K562 (cell line): ENCODE results near the gene SERPINB7. TPM values are rescaled to one million over a fixed set of nuclear protein-coding genes. Genes with fewer than 3 reads are reported as not detected.

ENCODE experiments used
- ATAC-seq: fragments of 200-7000 bp; cut with Tn5 transposase; 3 replicates; pipeline ENCODE4 v1.9.1; 2020; ENCODE audit warnings: moderate library complexity
- BruUV-seq: library from RNA; stranded (reverse); fragments of 400-500 nt; replicated peaks from 2 replicates; lab custom pipeline; 2021; lab: Mats Ljungman, UMichigan
- CTCF ChIA-PET: fragments of 300-600 bp; formaldehyde crosslinking; extraction: SDS; loops from one replicate; lab custom pipeline; 2021; ENCODE audit warnings: low intra/inter-chr PET ratio; lab: Yijun Ruan, JAX
- POLR2A ChIA-PET: fragments of 300-600, 350-650 bp; sonication (Branson Sonifier 250); formaldehyde crosslinking; extraction: SDS; loops from one replicate; lab custom pipeline; 2021; ENCODE audit warnings: antibody characterized with exemption, inconsistent platforms; lab: Yijun Ruan, JAX
- DNase-seq, 4 experiments: peaks; one replicate each; pipeline versions ENCODE4 v3.0.0 to v3.0.0-alpha.2; 2011 to 2018; ENCODE audit warnings: low spot score in 3 of 4, mixed read lengths in 3 of 4; ENCODE audit errors: extremely low read depth in 1 of 4
- FAIRE-seq: peaks from 2 replicates; lab custom pipeline; 2011; peaks lifted over from hg19 to GRCh38; lab: Jason Lieb, UNC
- H2AFZ ChIP-seq: 2 replicates; pipeline ENCODE4 v1.6.0; 2011; ENCODE audit warnings: low read depth, low read length, control low read depth, inconsistent platforms
- H3K27ac ChIP-seq: fragments of 200-600 bp; 3 replicates; pipeline ENCODE4 v1.8.0; 2011; ENCODE audit warnings: low read depth, mild to moderate bottlenecking, control low read depth, inconsistent platforms, low read length, moderate library complexity, mixed read lengths; ENCODE audit errors: extremely low read depth
- H3K27me3 ChIP-seq, 2 experiments: fragments of 300-600 bp in 1 of 2; 2 replicates in 1 of 2; 3 replicates in 1 of 2; pipeline versions ENCODE4 v1.6.0 to v1.8.0; 2011; ENCODE audit warnings: inconsistent platforms in 2 of 2, low read length in 2 of 2, mild to moderate bottlenecking in 1 of 2, mixed read lengths in 1 of 2, moderate library complexity in 1 of 2; ENCODE audit not compliant: control insufficient read depth in 2 of 2, insufficient read depth in 2 of 2
- H3K36me3 ChIP-seq: fragments of 300-600 bp; 3 replicates; pipeline ENCODE4 v1.8.0; 2011; ENCODE audit warnings: mild to moderate bottlenecking, low read length, inconsistent platforms; ENCODE audit not compliant: control insufficient read depth, insufficient read depth
- H3K4me1 ChIP-seq, 2 experiments: fragments of 200-600 bp in 1 of 2; replicated peaks in 1 of 2; 2 replicates in 1 of 2; 3 replicates in 1 of 2; pipeline versions ENCODE4 v1.5.1 to v1.8.0; 2011; ENCODE audit warnings: inconsistent platforms in 2 of 2, low read length in 2 of 2, mild to moderate bottlenecking in 1 of 2, mixed read lengths in 1 of 2, moderate library complexity in 1 of 2; ENCODE audit not compliant: control insufficient read depth in 2 of 2, insufficient read depth in 2 of 2
- H3K4me2 ChIP-seq: 2 replicates; pipeline ENCODE4 v1.6.1; 2011; ENCODE audit warnings: low read length, control low read depth, inconsistent platforms, mixed read lengths; ENCODE audit not compliant: insufficient read depth
- H3K4me3 ChIP-seq: fragments of 200-600 bp; sonication (generic), shearing (Covaris generic); 2 replicates; pipeline ENCODE4 v1.5.1; 2016; ENCODE audit warnings: control low read depth, inconsistent platforms
- H3K79me2 ChIP-seq: fragments of 200-600 bp; 3 replicates; pipeline ENCODE4 v1.8.0; 2011; ENCODE audit warnings: low read length, inconsistent platforms; ENCODE audit not compliant: control insufficient read depth, insufficient read depth
- H3K9ac ChIP-seq, 2 experiments: 2 replicates each; pipeline versions ENCODE4 v1.6.0 to v1.6.1; 2011; ENCODE audit warnings: low read depth in 2 of 2, low read length in 2 of 2, control low read depth in 1 of 2, inconsistent platforms in 1 of 2, mild to moderate bottlenecking in 1 of 2, mixed read lengths in 1 of 2; ENCODE audit not compliant: insufficient read depth in 1 of 2
- H3K9me1 ChIP-seq: one replicate; pipeline ENCODE4 v1.6.0; 2011; ENCODE audit warnings: inconsistent platforms, mild to moderate bottlenecking, low read length, moderate library complexity; ENCODE audit not compliant: control insufficient read depth, insufficient read depth
- H3K9me3 ChIP-seq: replicated peaks from 2 replicates; pipeline ENCODE4 v1.5.1; 2011; ENCODE audit warnings: low read depth, low read length, inconsistent platforms; ENCODE audit not compliant: control insufficient read depth, insufficient read depth
- H4K20me1 ChIP-seq: replicated peaks from 2 replicates; pipeline ENCODE4 v1.6.1; 2011; ENCODE audit warnings: low read length, inconsistent platforms, mixed read lengths; ENCODE audit not compliant: control insufficient read depth, insufficient read depth
- FOSL1 ChIP-seq: fragments of 200-800 bp; sonication (Bioruptor generic); conservative IDR thresholded peaks from 2 replicates; pipeline ENCODE4 v1.6.1; 2016; ENCODE audit warnings: missing genetic modification characterization, missing compliant biosample characterization
- PTTG1 ChIP-seq: fragments of 450-650 bp; IDR thresholded peaks from 2 replicates; pipeline ENCODE4 v1.6.1; 2016; ENCODE audit warnings: low read depth, mild to moderate bottlenecking, missing genetic modification characterization, missing compliant biosample characterization
- WGBS: fragments of 100-300 bp; shearing (Covaris generic); methylation state at CpG from one replicate; pipeline ENCODE4 v1.1.6; 2016; ENCODE audit warnings: low coverage, mixed read lengths; ENCODE audit not compliant: insufficient coverage; ENCODE audit errors: missing lambda C conversion rate; 5-methylcytosine and 5-hydroxymethylcytosine counted together
- in situ Hi-C: fragments of 300-500 bp; cut with MboI; formaldehyde crosslinking; loops from 4 replicates; pipeline ENCODE4 v1.15.0; 2018; ENCODE audit warnings: inconsistent platforms, mixed read lengths
- intact Hi-C: fragments of 100-400 bp; cut with micrococcal nuclease; formaldehyde crosslinking; loops from 2 replicates; pipeline ENCODE4 v1.14.2; 2022
- polyA plus RNA-seq, 8 experiments: library from polyadenylated mRNA; depleted of rRNA in 4 of 8; stranded (reverse) in 5 of 8; unstranded in 3 of 8; fragments of >200 nt; fragmentation: Nextera tagmentation in 2 of 8; fragmentation: Illumina TruSeq in 1 of 8; extraction: Ambion mirVana in 2 of 8; extraction: Trizol in 1 of 8; gene quantifications; 2 replicates each; pipeline versions ENCODE4 v1.2.1 to v1.2.3, GENCODE V29; 2011 to 2014; ENCODE audit warnings: inconsistent platforms in 1 of 8, missing spikeins in 1 of 8
- total RNA-seq, 7 experiments: library from RNA; depleted of rRNA in 6 of 7; stranded (reverse); fragments of >200 nt in 6 of 7; fragmentation: Illumina TruSeq in 2 of 7; extraction: Trizol in 2 of 7; gene quantifications; 2 replicates each; pipeline versions ENCODE4 v1.2.1 to v1.2.3, GENCODE V29; 2011 to 2021; ENCODE audit warnings: low replicate concordance in 1 of 7
- TF ChIP-seq, protein P1 (sequence below): sonication (generic); formaldehyde crosslinking; IDR thresholded peaks from 2 replicates; pipeline ENCODE4 v1.4.0; 2020; ENCODE audit warnings: mild to moderate bottlenecking, missing genetic modification reagents
- TF ChIP-seq, protein P2 (sequence below): fragments of 450-650 bp; IDR thresholded peaks from one replicate; pipeline ENCODE4 v1.6.1; 2018; ENCODE audit warnings: mild to moderate bottlenecking, moderate library complexity; ENCODE audit not compliant: partially characterized antibody

The SERPINB7 gene
- total and polyA plus RNA-seq, 9 of the 15 experiments (the other 6 are each of a cell fraction or from before 2014, with no cell fraction given): not detected

DNA sequence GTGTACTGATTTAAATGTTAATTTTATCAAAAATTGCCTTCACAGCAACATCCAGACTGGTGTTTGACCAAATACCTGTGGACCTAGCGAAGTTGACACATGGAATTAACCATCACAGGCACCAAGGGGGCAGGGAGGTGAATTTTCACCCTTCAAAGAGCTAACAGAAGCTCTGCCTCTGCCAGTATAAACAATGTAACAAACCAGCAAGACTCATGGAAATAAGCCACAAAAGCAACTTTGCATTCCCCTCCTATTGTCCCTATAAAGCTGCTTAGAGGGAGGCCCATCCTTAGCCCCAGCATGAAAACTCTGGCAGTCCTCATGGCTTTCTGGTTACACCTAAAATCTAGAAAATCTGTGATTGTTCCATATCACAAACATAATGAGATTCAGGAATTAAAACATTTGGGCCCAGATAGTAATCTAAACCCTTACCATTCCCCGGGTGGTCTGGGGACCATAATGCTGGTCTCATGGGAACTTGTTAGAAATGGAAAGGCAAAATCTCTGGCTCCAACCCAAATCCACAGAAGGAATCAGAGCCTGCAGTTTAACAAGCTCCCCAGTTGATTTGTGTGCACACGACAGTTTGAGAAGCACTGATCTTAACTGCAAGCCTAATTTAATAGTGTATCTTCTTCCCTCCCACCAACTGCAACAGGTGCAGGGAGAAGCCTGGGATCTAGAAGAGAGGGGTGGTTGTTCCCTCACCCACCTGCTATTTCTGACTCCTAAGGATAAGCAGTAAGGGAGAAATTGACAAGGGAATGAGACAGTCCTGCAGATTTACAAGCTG, 49.3 kb upstream of the SERPINB7 start:
- TF ChIP-seq PTTG1 (tag) (no peak), FOSL1 (tag) (no peak)
- TF ChIP-seq, protein P1, sequence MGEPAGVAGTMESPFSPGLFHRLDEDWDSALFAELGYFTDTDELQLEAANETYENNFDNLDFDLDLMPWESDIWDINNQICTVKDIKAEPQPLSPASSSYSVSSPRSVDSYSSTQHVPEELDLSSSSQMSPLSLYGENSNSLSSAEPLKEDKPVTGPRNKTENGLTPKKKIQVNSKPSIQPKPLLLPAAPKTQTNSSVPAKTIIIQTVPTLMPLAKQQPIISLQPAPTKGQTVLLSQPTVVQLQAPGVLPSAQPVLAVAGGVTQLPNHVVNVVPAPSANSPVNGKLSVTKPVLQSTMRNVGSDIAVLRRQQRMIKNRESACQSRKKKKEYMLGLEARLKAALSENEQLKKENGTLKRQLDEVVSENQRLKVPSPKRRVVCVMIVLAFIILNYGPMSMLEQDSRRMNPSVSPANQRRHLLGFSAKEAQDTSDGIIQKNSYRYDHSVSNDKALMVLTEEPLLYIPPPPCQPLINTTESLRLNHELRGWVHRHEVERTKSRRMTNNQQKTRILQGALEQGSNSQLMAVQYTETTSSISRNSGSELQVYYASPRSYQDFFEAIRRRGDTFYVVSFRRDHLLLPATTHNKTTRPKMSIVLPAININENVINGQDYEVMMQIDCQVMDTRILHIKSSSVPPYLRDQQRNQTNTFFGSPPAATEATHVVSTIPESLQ (CRISPR knock-in tag): no peak
- TF ChIP-seq, protein P2, sequence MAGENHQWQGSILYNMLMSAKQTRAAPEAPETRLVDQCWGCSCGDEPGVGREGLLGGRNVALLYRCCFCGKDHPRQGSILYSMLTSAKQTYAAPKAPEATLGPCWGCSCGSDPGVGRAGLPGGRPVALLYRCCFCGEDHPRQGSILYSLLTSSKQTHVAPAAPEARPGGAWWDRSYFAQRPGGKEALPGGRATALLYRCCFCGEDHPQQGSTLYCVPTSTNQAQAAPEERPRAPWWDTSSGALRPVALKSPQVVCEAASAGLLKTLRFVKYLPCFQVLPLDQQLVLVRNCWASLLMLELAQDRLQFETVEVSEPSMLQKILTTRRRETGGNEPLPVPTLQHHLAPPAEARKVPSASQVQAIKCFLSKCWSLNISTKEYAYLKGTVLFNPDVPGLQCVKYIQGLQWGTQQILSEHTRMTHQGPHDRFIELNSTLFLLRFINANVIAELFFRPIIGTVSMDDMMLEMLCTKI: no peak
- in situ Hi-C loops (no loop called here), intact Hi-C loops (no loop called here)
- Histone ChIP-seq H3K4me1 (no peaks in the 10 kb centered on the region), H3K9me1 (no peaks in the 10 kb centered on the region), H3K27ac (no peak overlapping the region), H3K36me3 (no peaks in the 10 kb centered on the region), H2AFZ (no peak overlapping the region), H3K79me2 (no peaks in the 10 kb centered on the region), H3K9ac (no peak overlapping the region), H4K20me1 (no peaks in the 10 kb centered on the region), H3K27me3 (no peaks in the 10 kb centered on the region), H3K4me2 (no peak overlapping the region), H3K4me3 (no peak overlapping the region), H3K9me3 (no peaks in the 10 kb centered on the region)
- no peak for ATAC-seq
- DNase-seq: no peak
- ChIA-PET POLR2A (no interaction called here), CTCF (no interaction called here)
- 3% methylated on average over 3 of the region's 3 CpGs for WGBS
- no peak for FAIRE-seq
- BruUV-seq: no TSS peak
